Measurements from ENCODE around the gene FBN1. TPM values are rescaled to one million over a fixed set of nuclear protein-coding genes. Genes with fewer than 3 reads are reported as not detected.

FBN1 gene
- total RNA-seq, 1 experiment from 2014 or later = 5.2 TPM

DNA sequence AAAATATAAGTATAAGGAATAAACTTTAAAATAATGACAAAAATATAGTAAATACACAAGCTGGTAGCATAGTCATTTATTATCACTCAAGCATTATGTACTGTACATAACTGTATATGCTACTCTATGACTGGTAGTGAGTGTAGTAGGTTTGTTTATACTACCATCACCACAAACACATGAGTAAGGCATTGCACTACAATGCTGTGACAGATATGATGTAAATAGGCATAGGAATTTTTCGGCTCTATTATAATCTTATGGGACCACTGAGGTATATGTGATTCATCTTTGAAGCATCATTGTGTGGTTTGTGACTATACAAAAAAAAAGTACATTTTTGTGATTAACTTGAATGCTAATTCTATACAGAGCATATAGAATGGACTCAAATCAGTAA is 35.3 kb upstream of the FBN1 start (continued):
- TF ChIP-seq, protein P1, sequence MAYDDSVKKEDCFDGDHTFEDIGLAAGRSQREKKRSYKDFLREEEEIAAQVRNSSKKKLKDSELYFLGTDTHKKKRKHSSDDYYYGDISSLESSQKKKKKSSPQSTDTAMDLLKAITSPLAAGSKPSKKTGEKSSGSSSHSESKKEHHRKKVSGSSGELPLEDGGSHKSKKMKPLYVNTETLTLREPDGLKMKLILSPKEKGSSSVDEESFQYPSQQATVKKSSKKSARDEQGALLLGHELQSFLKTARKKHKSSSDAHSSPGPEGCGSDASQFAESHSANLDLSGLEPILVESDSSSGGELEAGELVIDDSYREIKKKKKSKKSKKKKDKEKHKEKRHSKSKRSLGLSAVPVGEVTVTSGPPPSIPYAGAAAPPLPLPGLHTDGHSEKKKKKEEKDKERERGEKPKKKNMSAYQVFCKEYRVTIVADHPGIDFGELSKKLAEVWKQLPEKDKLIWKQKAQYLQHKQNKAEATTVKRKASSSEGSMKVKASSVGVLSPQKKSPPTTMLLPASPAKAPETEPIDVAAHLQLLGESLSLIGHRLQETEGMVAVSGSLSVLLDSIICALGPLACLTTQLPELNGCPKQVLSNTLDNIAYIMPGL (CRISPR knock-in tag; IDR thresholded peaks at IDR 0.05) = no peak

DNA sequence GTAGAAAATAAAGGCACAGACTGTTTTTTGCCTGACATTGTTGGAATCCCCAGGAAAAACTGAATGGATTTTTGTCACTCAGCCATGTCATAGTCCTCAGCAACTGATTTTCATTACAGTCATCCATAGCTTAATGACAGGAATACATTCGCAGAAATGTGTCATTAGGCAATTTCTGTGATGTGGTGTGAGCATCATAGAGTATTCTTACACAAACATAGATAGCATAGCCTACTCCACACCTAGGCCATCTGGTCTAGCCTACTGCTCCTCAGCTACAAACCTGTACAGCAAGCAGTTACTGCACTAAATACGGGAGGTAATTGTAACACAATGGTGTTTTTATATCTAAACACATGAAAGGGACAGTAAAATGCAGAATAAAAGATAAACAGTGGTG is 34.4 kb upstream of the FBN1 start:
- CTCF ChIA-PET = no interaction called here

More for the DNA sequence above, 34.4 kb upstream of the FBN1 start:
- no peak overlapping the region for H3K4me3 Mint-ChIP-seq
- POLR2A ChIA-PET = no interaction called here
- H3K36me3 Mint-ChIP-seq = no peaks in the 10 kb centered on the region
- TF ChIP-seq, protein P2, sequence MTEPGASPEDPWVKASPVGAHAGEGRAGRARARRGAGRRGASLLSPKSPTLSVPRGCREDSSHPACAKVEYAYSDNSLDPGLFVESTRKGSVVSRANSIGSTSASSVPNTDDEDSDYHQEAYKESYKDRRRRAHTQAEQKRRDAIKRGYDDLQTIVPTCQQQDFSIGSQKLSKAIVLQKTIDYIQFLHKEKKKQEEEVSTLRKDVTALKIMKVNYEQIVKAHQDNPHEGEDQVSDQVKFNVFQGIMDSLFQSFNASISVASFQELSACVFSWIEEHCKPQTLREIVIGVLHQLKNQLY (CRISPR knock-in tag; IDR thresholded peaks at IDR 0.05) = no peak
- TF ChIP-seq, protein P3, sequence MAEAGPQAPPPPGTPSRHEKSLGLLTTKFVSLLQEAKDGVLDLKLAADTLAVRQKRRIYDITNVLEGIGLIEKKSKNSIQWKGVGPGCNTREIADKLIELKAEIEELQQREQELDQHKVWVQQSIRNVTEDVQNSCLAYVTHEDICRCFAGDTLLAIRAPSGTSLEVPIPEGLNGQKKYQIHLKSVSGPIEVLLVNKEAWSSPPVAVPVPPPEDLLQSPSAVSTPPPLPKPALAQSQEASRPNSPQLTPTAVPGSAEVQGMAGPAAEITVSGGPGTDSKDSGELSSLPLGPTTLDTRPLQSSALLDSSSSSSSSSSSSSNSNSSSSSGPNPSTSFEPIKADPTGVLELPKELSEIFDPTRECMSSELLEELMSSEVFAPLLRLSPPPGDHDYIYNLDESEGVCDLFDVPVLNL (CRISPR knock-in tag; IDR thresholded peaks at IDR 0.05; ENCODE audit: borderline replicate concordance, low read depth) = no peak
- TF ChIP-seq NR2C2 (CRISPR knock-in tag; IDR thresholded peaks at IDR 0.05) = no peak
- TF ChIP-seq, protein P4, sequence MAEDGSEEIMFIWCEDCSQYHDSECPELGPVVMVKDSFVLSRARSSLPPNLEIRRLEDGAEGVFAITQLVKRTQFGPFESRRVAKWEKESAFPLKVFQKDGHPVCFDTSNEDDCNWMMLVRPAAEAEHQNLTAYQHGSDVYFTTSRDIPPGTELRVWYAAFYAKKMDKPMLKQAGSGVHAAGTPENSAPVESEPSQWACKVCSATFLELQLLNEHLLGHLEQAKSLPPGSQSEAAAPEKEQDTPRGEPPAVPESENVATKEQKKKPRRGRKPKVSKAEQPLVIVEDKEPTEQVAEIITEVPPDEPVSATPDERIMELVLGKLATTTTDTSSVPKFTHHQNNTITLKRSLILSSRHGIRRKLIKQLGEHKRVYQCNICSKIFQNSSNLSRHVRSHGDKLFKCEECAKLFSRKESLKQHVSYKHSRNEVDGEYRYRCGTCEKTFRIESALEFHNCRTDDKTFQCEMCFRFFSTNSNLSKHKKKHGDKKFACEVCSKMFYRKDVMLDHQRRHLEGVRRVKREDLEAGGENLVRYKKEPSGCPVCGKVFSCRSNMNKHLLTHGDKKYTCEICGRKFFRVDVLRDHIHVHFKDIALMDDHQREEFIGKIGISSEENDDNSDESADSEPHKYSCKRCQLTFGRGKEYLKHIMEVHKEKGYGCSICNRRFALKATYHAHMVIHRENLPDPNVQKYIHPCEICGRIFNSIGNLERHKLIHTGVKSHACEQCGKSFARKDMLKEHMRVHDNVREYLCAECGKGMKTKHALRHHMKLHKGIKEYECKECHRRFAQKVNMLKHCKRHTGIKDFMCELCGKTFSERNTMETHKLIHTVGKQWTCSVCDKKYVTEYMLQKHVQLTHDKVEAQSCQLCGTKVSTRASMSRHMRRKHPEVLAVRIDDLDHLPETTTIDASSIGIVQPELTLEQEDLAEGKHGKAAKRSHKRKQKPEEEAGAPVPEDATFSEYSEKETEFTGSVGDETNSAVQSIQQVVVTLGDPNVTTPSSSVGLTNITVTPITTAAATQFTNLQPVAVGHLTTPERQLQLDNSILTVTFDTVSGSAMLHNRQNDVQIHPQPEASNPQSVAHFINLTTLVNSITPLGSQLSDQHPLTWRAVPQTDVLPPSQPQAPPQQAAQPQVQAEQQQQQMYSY (CRISPR knock-in tag; IDR thresholded peaks at IDR 0.05) = no peak
- TF ChIP-seq SMAD3 (CRISPR knock-in tag; IDR thresholded peaks at IDR 0.05; ENCODE audit: borderline replicate concordance) = no peak
- TF ChIP-seq, protein P5, sequence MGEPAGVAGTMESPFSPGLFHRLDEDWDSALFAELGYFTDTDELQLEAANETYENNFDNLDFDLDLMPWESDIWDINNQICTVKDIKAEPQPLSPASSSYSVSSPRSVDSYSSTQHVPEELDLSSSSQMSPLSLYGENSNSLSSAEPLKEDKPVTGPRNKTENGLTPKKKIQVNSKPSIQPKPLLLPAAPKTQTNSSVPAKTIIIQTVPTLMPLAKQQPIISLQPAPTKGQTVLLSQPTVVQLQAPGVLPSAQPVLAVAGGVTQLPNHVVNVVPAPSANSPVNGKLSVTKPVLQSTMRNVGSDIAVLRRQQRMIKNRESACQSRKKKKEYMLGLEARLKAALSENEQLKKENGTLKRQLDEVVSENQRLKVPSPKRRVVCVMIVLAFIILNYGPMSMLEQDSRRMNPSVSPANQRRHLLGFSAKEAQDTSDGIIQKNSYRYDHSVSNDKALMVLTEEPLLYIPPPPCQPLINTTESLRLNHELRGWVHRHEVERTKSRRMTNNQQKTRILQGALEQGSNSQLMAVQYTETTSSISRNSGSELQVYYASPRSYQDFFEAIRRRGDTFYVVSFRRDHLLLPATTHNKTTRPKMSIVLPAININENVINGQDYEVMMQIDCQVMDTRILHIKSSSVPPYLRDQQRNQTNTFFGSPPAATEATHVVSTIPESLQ (CRISPR knock-in tag; IDR thresholded peaks at IDR 0.05) = no peak
- TF ChIP-seq ZNF317 (CRISPR knock-in tag; IDR thresholded peaks at IDR 0.05; ENCODE audit: borderline replicate concordance, low read depth) = no peak
- no peak for TF ChIP-seq NR1H2 (CRISPR knock-in tag; IDR thresholded peaks at IDR 0.05)
- no peak for TF ChIP-seq ZNF423 (CRISPR knock-in tag; IDR thresholded peaks at IDR 0.05)
- TF ChIP-seq, protein P6, sequence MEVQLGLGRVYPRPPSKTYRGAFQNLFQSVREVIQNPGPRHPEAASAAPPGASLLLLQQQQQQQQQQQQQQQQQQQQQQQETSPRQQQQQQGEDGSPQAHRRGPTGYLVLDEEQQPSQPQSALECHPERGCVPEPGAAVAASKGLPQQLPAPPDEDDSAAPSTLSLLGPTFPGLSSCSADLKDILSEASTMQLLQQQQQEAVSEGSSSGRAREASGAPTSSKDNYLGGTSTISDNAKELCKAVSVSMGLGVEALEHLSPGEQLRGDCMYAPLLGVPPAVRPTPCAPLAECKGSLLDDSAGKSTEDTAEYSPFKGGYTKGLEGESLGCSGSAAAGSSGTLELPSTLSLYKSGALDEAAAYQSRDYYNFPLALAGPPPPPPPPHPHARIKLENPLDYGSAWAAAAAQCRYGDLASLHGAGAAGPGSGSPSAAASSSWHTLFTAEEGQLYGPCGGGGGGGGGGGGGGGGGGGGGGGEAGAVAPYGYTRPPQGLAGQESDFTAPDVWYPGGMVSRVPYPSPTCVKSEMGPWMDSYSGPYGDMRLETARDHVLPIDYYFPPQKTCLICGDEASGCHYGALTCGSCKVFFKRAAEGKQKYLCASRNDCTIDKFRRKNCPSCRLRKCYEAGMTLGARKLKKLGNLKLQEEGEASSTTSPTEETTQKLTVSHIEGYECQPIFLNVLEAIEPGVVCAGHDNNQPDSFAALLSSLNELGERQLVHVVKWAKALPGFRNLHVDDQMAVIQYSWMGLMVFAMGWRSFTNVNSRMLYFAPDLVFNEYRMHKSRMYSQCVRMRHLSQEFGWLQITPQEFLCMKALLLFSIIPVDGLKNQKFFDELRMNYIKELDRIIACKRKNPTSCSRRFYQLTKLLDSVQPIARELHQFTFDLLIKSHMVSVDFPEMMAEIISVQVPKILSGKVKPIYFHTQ (CRISPR knock-in tag; IDR thresholded peaks at IDR 0.05) = no peak
- no peak for TF ChIP-seq KAT7 (CRISPR knock-in tag; IDR thresholded peaks at IDR 0.05; ENCODE audit: borderline replicate concordance)
- TF ChIP-seq JAZF1 (CRISPR knock-in tag; IDR thresholded peaks at IDR 0.05) = no peak
- no peak for TF ChIP-seq ZNF232 (CRISPR knock-in tag; IDR thresholded peaks at IDR 0.05)
- no peak for TF ChIP-seq OVOL2 (CRISPR knock-in tag; IDR thresholded peaks at IDR 0.05; ENCODE audit: borderline replicate concordance)
- no peaks in the 10 kb centered on the region for H3K4me1 Mint-ChIP-seq
- H3K27me3 Mint-ChIP-seq (ENCODE audit: low read depth) = no peaks in the 10 kb centered on the region
- H3K27ac Mint-ChIP-seq = no peak overlapping the region
- ATAC-seq (no peak), DNase-seq (ENCODE audit: low spot score) (no peak)
- H3K9me3 Mint-ChIP-seq = no peaks in the 10 kb centered on the region

All from WTC11 (cell line).